NCI-H1417 (cell line): ENCODE data around the gene HOXC12.

ENCODE experiments used
- DNase-seq, 3 experiments: peaks; one replicate each; lab custom pipeline; 2025; lab: John Stamatoyannopoulos, UW

Gene HOXC12

GRCh38 chr12:53956251-53956887 is 1.7 kb downstream of the HOXC12 start:
- DNase-seq = no peak

GRCh38 chr12:53956914-53957536 is 2.3 kb downstream of the HOXC12 start:
- DNase-seq = no peak

- DNase-seq = no peak
These were observed 3.4 kb downstream of the HOXC12 start for GRCh38 chr12:53958128-53958527.

- DNase-seq = no peak
These were observed 4.6 kb downstream of the HOXC12 start for GRCh38 chr12:53959314-53959713.

GRCh38 chr12:53960187-53961024 is 5.7 kb downstream of the HOXC12 start:
- no peak for DNase-seq

GRCh38 chr12:53961025-53961761 is 6.5 kb downstream of the HOXC12 start:
- no peak for DNase-seq

GRCh38 chr12:53963005-53963404 is 8.3 kb downstream of the HOXC12 start:
- DNase-seq = no peak

GRCh38 chr12:53963434-53964314 is 9.0 kb downstream of the HOXC12 start:
- DNase-seq = no peak

- DNase-seq = no peak
These were observed 9.6 kb downstream of the HOXC12 start for GRCh38 chr12:53964315-53964713.

GRCh38 chr12:53965281-53966084 is 10.8 kb downstream of the HOXC12 start:
- DNase-seq = no peak

GRCh38 chr12:53966085-53966384 is 11.3 kb downstream of the HOXC12 start:
- no peak for DNase-seq

- DNase-seq = no peak
These were observed 11.9 kb downstream of the HOXC12 start for GRCh38 chr12:53966385-53967133.

- peak in 2 of 3 experiments; percentile 14 to 26 for DNase-seq
These were observed 12.8 kb downstream of the HOXC12 start for GRCh38 chr12:53967421-53967925.

GRCh38 chr12:53968214-53969127 is 13.8 kb downstream of the HOXC12 start:
- no peak for DNase-seq

GRCh38 chr12:53969588-53970259 is 15.0 kb downstream of the HOXC12 start:
- DNase-seq = no peak

GRCh38 chr12:53970451-53970850 is 15.7 kb downstream of the HOXC12 start:
- no peak for DNase-seq

GRCh38 chr12:53971129-53971528 is 16.4 kb downstream of the HOXC12 start:
- DNase-seq = no peak

GRCh38 chr12:53971686-53972085 is 17.0 kb downstream of the HOXC12 start:
- no peak for DNase-seq
